Activated naive CD4-positive, alpha-beta T cell treated with anti-CD3 and anti-CD28 coated beads, Interleukin-2, amount 50 U/mL, for 16 hours (primary cell): ENCODE data around the gene CCDC6.
A peak's percentile ranks its signal among the peaks of the same experiment; 100 is the strongest.
"Not testable (repeated sequence)": the region's sequence is repeated elsewhere in the genome, so short reads cannot be mapped to it uniquely, and the experiment has no call there.

ENCODE experiments used
- DNase-seq: peaks from one replicate; pipeline ENCODE4 v3.0.0-alpha.2; 2020

The CCDC6 gene

GRCh38 chr10:59906417-59907202, at the start of gene CCDC6:
CCDC6 (minus strand) TSS chr10:59906556; CDS start chr10:59906424, 132 bp downstream.
- peak; percentile 95 for DNase-seq

GRCh38 chr10:59954296-59954695, 47.9 kb upstream of the CCDC6 start:
- DNase-seq: no peak

- DNase-seq: not testable (repeated sequence)
These were observed 47.4 kb upstream of the CCDC6 start for GRCh38 chr10:59953711-59954110.

GRCh38 chr10:59950105-59950504, 43.7 kb upstream of the CCDC6 start:
- no peak for DNase-seq

- DNase-seq: no peak
These were observed 43.3 kb upstream of the CCDC6 start for GRCh38 chr10:59949608-59950007.

- no peak for DNase-seq
These were observed 39.6 kb upstream of the CCDC6 start for GRCh38 chr10:59945991-59946390.

GRCh38 chr10:59945590-59945989, 39.2 kb upstream of the CCDC6 start:
- no peak for DNase-seq

- DNase-seq: no peak
These were observed 38.1 kb upstream of the CCDC6 start for GRCh38 chr10:59944339-59944935.

- no peak for DNase-seq
These were observed 36.2 kb upstream of the CCDC6 start for GRCh38 chr10:59942556-59942955.

GRCh38 chr10:59937720-59938119, 31.4 kb upstream of the CCDC6 start:
- DNase-seq: no peak

- no peak for DNase-seq
These were observed 28.3 kb upstream of the CCDC6 start for GRCh38 chr10:59934701-59935100.

GRCh38 chr10:59930788-59931521, 24.6 kb upstream of the CCDC6 start:
- DNase-seq: not testable (repeated sequence)

- no peak for DNase-seq
These were observed 19.7 kb upstream of the CCDC6 start for GRCh38 chr10:59926086-59926485.

- DNase-seq: no peak
These were observed 16.6 kb upstream of the CCDC6 start for GRCh38 chr10:59922907-59923306.

GRCh38 chr10:59917922-59918321, 11.6 kb upstream of the CCDC6 start:
- DNase-seq: no peak

GRCh38 chr10:59913547-59914237, 7.3 kb upstream of the CCDC6 start:
- DNase-seq: no peak

GRCh38 chr10:59910867-59911266, 4.5 kb upstream of the CCDC6 start:
- DNase-seq: no peak

- no peak for DNase-seq
These were observed 3.5 kb upstream of the CCDC6 start for GRCh38 chr10:59909815-59910214.

- no peak for DNase-seq
These were observed 2.4 kb upstream of the CCDC6 start for GRCh38 chr10:59908808-59909143.

GRCh38 chr10:59907918-59908807, 1.8 kb upstream of the CCDC6 start:
- DNase-seq: peak; percentile 49

GRCh38 chr10:59907537-59907917, 1.2 kb upstream of the CCDC6 start:
- no peak for DNase-seq

- peak; percentile 27 for DNase-seq
These were observed 482 bp downstream of the CCDC6 start for GRCh38 chr10:59905731-59906416.
